NCI-H2196 treated with DMSO at 0.1 percent for 48 hours (cell line): ENCODE data around the gene RAPGEFL1.
"Not testable (repeated sequence)": the region's sequence is repeated elsewhere in the genome, so short reads cannot be mapped to it uniquely, and the experiment has no call there.

ENCODE experiments used
- DNase-seq: peaks from one replicate; lab custom pipeline; 2025; ENCODE audit not compliant: unreplicated experiment; lab: John Stamatoyannopoulos, UW

RAPGEFL1 gene

DNA sequence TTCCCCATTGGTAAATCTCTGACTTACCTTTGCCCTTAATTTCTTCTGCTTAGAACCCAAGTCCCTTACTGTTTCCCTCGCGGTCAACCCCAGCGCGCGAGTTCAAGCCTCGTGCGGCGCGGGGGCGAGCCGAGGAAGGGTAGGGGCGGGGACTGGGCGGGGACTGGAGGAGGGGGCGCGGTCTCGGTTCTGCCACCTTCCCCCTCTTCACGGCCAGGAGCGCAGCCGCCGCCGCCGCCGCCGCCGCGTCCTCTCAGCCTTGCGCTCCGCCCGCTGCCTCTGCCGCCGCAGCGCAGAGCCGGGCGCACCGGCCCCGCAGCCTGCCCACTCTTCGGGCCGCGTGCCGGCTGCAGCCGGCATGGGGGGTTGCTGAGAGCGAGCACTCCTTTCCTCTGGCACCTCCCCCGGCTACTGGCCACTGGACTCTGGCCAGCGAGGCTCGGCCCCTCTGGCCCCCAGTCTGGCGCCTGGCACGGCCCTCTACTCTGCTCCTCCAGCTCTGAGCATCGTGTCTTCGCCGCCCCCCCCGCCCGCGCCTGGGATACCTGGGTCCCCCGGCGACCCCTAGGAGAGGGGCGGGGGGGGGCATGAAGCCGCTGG is at the start of gene RAPGEFL1:
TSS of gene RAPGEFL1 (plus strand) at position 196 of the 600 bp plus-strand sequence. CDS start at position 588, 392 bp downstream.
- no peak for DNase-seq

GRCh38 chr17:40129498-40129897 is 47.8 kb upstream of the RAPGEFL1 start:
- DNase-seq: no peak

DNA sequence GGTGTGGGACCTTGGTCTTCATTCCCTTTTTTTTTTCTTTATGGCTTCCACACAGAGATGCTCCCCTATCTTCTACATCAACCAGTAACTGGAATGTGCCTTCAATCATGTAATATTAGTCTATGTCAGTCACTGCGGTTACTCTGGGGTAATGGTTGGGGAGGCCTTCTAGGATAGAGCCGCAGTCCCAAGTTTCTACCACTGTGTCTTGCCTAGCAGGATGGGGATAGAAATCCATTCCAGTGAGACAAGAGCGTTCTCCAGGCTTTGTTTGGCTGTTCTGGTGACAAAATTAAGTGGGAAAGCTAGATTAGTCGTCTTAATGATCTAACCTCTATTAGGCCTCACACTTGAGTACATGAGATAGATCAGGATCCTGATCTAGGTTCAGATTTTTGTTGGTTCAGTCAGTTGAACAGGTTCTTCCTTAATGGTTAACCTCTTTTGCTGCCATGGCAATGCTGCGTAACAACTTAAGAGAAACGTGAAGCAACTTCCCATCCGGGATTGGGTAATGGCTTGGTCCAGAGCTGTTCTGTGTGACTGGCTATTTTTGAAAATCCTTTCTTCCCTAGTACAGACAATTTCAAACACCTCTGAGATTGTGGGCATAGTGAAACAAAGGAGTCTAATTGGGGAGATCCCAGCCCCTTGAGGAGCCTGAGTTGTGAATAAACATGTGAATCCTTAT is 46.8 kb upstream of the RAPGEFL1 start:
- DNase-seq: no peak

DNA sequence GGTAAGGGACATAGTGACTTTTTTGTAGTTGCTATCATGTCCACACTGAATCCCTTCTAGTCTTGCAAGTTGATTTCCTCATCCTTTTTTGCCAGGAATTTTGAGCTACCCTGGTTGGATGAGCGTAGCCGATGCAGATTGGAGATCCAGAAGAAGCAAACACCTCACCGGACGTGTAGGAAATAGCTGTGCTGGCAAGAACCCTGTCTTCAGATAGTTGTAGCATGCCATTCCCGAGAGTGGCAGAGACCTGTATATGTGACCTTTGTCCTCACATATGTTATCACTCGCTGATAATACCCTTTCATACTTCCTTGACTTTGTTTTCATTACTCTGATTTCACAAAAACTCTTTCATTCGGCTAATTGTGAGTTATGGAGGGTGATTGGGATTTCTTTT is 43.1 kb upstream of the RAPGEFL1 start:
- DNase-seq: no peak

DNA sequence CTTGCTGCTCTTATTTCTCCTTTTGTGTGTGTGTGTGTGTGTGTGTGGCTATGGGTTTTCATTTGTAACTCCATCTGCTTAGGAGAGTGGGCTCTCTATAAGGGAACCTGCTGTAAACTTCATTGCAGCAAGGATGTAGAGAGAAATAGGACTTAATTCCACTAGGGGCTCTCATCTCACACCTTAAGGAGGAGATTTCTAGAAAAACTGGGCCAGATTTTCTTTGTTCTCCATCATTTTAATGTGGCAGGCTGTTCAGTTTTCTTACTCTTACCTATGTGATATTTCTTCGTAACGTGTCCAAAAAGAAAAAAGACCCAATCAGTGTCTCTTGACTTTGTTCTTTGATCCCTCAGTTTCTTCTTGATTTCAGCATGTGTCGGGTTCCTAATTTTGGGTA is 41.5 kb upstream of the RAPGEFL1 start:
- no peak for DNase-seq

- no peak for DNase-seq
These were observed 37.7 kb upstream of the RAPGEFL1 start for GRCh38 chr17:40139566-40140058.

DNA sequence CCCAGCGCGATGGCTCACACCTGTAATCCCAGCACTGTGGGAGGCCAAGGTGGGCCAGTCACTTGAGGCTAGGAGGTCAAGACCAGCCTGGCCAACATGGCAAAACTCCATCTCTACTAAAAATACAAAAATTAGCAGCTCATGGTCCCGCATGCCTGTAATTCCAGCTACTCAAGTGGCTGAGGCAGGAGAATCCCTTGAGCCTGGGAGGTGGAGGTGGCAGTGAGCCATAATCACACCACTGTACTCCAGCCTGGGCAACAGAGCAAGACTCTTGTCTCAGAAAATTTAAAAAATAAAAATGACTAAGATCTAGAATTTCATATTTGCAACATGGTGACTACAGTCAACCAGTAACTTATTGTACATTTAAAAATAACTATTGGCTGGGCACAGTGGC is 34.1 kb upstream of the RAPGEFL1 start:
- not testable (repeated sequence) for DNase-seq

GRCh38 chr17:40145476-40145875 is 31.8 kb upstream of the RAPGEFL1 start:
- no peak for DNase-seq

- DNase-seq: no peak
These were observed 28.7 kb upstream of the RAPGEFL1 start for GRCh38 chr17:40148527-40148926.

DNA sequence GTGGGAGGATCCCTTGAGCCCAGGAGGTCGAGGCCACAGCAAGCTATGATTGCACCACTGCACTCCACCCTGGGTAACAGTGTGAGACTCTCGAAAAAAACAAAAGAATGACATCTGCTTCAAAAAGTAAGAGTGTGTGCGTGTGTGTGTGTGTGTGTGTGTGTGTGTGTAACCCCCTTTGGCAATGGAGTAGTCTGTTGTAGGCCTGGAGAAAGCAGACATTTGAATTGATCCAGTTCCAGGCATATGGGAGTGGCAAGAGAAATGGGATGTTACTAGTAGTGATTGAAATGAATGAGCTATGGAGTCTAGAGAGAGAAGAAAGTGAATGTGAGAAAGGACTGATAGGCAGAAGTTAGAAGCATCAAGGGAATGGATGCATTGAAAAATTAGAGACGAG is 27.0 kb upstream of the RAPGEFL1 start:
- no peak for DNase-seq

- no peak for DNase-seq
These were observed 25.8 kb upstream of the RAPGEFL1 start for GRCh38 chr17:40151414-40151963.

- no peak for DNase-seq
These were observed 23.6 kb upstream of the RAPGEFL1 start for GRCh38 chr17:40153603-40154236.

DNA sequence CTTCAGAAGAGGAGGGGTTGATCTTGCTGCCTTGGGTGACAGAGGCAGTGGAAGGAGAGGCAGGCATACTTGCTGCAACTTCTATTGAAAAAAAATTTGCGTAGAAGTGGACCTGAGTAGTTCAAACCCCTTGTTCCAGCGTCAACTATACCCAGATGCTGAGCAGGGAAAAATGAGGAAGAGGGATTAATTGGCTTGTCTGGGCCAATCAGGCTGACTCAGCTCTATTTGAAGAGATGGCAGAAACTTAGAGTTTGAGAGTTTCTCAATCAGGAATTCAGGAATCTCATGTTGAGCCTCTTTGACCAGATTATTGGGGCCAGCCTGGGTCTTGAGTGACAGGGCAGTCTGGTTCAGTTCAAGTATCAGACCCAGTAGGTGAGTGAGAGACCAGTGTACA is 19.3 kb upstream of the RAPGEFL1 start:
- DNase-seq: no peak

DNA sequence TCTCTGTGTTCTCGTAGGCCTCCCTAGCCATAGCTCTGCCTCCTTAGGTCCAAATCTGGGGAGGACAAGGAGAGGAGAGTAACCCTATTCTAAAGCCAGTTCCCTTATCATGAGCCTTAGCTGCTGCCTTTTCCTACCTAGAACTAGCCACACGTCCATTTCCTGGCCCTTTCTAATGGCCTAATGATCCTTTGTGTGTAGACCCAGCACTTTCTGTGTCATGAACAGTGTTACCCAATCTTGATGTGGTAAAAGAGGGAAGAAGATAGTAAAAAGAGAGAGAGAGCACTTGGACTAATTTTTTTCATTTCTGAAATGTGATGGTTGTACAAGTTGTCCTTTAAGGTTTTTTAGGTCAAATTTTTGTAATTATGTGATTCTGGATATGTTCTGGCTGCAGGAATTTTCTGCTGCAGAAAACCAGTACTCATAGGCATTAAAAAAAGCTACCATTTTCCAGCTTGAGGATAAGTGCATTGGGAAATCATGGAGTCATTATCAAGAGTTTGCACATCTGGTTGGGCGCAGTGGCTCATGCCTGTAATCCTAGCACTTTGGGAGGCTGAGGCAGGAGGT is 18.7 kb upstream of the RAPGEFL1 start:
- no peak for DNase-seq

DNA sequence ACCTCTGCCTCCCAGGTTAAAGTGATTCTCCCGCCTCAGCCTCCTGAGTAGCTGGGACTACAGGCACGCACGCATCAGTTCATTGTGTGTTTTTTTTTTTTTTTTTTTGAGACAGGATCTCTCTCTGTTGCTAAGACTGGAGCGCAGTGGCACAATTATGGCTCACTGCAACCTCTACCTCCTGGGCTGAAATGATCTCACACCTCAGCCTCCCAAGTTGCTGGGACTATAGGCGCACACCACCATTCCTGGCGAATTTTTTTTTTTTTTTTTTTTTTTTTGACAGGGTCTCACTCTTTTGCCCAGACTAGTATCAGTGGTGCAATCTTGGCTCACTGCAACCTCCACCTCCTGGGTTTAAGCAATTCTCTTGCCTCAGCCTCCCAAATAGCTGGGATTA is 17.8 kb upstream of the RAPGEFL1 start:
- no peak for DNase-seq

DNA sequence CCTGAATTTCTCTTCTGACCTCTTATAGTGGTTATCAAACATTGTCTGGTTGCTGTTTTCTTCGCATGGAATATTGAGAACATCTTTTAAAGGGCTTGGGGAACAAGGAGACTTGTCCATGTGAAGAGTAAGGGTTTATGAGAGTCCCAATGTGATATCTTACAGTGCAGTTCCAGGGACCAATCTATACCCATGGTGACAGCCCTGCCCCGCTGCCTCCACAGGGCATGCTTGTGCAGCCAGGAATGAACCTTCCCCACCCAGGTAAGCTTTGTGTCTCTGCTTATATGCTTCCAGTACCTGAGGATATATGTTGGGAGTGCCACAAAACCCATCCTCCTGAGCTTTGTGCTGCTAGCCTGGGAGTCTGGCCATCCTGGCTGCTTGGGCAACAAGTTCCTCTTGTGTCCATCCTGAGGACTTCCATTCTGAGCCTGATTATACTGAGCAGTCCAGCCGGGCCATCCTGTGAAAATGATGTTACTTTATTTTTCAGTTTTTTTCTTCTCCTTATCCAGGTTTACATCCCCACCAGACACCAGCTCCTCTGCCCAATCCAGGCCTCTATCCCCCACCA is 9.5 kb upstream of the RAPGEFL1 start:
- DNase-seq: no peak

- peak; percentile 5 for DNase-seq
These were observed 8.9 kb upstream of the RAPGEFL1 start for GRCh38 chr17:40168262-40168832.

DNA sequence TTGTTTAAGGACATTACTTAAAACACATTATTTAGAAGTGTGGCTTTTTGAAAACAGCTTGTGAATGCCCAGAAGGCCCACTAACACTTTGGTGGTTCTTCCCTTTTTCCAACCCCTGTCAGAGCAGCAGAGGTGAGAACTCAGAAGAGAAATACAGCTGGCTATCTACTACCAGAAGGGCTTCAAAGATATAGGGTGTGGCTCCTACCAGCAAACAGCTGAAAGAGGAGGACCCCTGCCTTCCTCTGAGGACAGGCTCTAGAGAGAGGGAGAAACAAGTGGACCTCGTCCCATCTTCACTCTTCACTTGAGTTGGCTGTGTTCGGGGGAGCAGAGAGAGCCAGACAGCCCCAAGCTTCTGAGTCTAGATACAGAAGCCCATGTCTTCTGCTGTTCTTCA is 6.9 kb upstream of the RAPGEFL1 start:
- no peak for DNase-seq

- DNase-seq: no peak
These were observed 5.5 kb upstream of the RAPGEFL1 start for GRCh38 chr17:40171750-40172149.

- DNase-seq: no peak
These were observed 4.0 kb upstream of the RAPGEFL1 start for GRCh38 chr17:40173091-40173777.
